Right ventricle myocardium superior (tissue), 1 donor: ENCODE measurements around the gene OR4E2. TPM values are rescaled to one million over a fixed set of nuclear protein-coding genes. Genes with fewer than 3 reads are reported as not detected.
A peak's percentile ranks its signal among the peaks of the same experiment; 100 is the strongest.
"Not testable (repeated sequence)": the region's sequence is repeated elsewhere in the genome, so short reads cannot be mapped to it uniquely, and the experiment has no call there.

Source experiments
- ATAC-seq: fragments of 200-7000 bp; cut with Tn5 transposase; one replicate; pipeline ENCODE4 v1.9.1; 2020; ENCODE audit warnings: mild to moderate bottlenecking; ENCODE audit not compliant: poor library complexity
- DNase-seq: peaks from one replicate; pipeline ENCODE4 v3.0.0-alpha.2; 2020
- intact Hi-C: fragments of 100-400 bp; cut with DNase I; formaldehyde crosslinking; loops from one replicate; pipeline ENCODE4 v1.11.2; 2022
- long read RNA-seq: library from polyadenylated mRNA; unstranded; transcript quantifications from one replicate; pipeline ENCODE4 v2.0.0, GENCODE V29; 2021
- total RNA-seq: library from RNA; stranded (reverse); fragmentation: NEBNext Ultra II Directional; extraction: Animal tissue kit (Norgen Biotek cat#: 25700); gene quantifications from one replicate; pipeline ENCODE4 v1.2.1, GENCODE V29; 2021
- donor health status: DM: no; HTN: yes; CAD: no; lungs with severe emphysema.

OR4E2 gene, protein sequence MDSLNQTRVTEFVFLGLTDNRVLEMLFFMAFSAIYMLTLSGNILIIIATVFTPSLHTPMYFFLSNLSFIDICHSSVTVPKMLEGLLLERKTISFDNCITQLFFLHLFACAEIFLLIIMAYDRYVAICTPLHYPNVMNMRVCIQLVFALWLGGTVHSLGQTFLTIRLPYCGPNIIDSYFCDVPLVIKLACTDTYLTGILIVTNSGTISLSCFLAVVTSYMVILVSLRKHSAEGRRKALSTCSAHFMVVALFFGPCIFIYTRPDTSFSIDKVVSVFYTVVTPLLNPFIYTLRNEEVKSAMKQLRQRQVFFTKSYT
- not detected for total RNA-seq
- long read RNA-seq: 0 reads

DNA sequence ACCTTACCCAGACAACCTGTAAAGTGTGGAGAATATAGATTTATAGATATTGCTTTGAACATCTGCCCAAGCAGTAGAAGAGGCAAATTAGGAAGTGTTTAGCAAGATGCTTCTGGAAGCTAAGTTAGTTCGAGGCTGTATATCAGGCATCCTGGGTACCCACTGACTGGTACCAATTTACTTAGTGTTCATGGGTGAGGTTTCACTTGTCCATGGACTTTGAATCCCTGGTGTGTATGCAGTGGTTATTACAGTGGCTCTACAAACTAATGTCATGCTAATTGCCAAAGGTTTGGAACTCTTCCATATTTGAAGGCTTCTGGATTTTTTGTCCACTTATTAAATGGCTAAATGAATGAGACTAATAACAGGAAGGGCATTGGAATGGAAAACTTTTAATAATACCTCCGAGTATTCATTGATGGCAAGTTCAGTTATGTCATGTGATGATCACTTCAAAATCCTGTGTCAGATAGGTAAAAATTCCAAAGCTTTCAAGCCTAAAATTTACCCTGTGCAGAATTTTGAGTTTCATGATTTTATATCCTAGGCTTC is at the start of gene OR4E2:
Gene OR4E2 (plus strand): TSS at position 505 of the 555 bp plus-strand sequence. CDS start 11,248 bp downstream, outside the sequence.
- no peak for ATAC-seq
- intact Hi-C loops: no loop called here
- DNase-seq: no peak

DNA sequence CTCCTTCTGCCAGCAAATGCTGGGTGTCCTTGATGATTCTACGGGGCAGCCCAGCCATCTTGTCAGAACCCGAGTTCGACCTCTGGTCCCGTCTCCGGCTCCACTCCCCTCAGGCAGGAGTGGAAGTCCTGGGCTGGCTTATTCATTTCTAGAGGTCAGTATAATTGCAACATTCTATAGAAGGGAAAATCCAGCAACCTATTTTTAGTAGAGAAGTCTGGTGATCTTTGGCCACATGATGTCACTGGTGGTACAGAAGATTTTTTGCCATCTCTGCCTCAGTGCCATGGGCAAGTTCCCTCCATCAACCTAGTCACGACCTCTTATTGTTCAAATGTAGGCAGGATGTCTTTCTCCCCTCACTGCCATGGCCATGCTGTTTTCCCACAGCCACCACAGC is 41.3 kb upstream of the OR4E2 start:
- intact Hi-C loops: no loop called here
- no peak for DNase-seq
- ATAC-seq: no peak

DNA sequence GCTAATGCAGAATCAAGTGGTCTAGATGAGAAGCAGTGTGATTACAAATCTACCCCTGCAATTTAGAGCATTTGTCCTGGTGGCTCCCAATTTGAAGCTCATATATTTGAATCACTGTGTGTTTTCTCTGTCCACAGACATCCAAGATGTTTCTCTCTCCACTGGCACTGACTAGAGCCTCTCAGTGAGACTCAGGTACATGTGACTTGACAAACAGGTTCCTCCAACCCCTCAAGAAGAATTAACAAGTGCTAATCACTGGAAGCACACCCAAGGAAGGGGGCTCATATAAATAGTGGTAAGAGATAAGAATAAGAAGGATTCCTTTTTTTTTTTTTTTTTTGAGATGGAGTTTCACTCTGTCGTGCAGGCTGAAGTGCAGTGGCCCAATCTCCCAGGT is 39.4 kb upstream of the OR4E2 start:
- DNase-seq (no peak), ATAC-seq (no peak)
- intact Hi-C loops: no loop called here

DNA sequence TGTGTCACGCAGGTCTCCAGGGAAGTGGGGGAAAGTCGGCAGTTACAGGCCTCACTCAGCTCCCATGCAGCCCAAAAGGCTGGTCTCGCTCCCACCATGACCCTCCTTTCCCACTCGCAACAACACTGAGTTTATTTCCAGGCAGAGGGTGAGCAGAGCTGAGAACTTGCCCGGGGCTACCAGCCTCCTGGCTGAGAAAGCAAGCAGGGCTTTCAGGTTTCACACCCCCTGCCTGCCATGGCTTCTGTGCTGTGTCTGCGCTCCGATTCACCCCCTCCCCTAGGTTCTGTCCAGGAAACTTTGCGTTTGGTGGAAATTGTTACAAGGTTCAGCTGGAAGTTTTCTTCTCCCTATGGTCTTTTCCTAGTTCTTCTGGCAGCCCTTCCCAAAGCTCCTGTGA is 36.0 kb upstream of the OR4E2 start:
- intact Hi-C loops: no loop called here
- ATAC-seq: no peak
- no peak for DNase-seq

DNA sequence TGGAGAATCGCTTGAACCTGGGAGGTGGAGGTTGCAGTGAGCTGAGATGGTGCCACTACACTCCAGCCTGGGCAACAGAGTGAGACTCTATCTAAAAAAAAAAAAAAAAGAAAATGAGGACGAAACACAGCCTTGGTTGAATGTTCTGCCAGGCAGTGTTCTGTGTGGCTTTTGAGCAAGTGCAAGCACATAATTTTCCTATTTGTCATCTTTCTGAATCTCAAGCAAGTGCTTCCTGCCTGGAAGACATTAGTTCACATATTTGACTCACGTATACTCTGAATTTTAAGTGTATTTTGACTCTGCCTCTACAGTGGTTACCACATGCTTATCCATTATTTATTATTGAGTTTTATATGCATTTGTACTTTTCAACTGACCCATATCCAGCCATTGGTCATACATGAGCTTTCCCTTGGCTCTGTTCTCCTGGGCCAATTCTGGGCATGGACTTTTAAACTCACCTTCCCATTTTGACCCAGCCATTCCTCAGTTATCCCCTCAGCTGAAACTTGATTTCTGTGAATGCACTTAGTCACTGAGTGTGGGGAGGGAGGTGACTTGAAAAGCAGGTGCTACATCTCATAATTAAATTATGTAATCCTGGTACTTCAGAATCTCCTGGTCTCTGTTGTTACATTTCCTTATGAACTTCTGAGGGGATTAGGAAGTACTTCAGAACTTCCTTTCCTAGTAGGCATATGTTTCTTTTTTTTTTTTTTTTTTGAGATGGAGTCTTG is 27.0 kb upstream of the OR4E2 start:
- no peak for DNase-seq
- no peak for ATAC-seq
- intact Hi-C loops: no loop called here

DNA sequence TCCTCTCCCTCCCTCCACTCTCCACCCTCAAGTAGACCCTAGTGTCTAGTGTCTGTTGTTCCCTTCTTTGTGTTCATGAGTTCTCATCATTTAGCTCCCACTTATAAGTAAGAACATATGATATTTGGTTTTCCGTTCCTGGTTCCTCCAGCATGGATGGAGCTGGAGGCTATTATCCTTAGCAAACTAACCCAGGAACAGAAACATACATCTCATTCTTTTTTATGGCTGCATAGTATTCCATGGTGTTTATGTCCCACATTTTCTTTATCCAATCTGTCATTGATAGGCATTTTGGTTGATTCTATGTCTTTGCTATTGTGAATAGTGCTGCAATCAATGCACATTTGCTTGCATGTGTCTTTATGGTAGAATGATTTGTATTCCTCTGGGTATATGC is 23.1 kb upstream of the OR4E2 start:
- intact Hi-C loops, ATAC-seq, DNase-seq: not testable (repeated sequence)

DNA sequence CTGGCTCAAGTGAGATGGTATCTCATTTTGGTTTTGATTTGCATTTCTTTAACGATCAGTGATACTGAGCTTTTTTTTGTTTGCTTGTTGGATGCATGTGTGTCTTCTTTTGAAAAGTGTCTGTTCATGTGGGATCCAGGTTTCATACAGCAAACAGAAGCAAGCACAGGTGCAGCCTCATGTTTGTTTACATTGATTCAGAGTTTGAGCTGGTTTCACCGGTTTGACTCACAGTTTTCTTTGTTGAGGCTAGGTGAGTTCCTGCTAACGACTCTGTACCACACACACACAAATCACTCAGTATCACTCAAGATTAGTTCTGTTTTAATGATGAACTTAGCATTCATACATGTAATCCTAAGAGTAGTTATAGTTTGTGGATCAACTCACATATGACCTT is 22.6 kb upstream of the OR4E2 start:
- no peak for ATAC-seq
- intact Hi-C loops: no loop called here

DNA sequence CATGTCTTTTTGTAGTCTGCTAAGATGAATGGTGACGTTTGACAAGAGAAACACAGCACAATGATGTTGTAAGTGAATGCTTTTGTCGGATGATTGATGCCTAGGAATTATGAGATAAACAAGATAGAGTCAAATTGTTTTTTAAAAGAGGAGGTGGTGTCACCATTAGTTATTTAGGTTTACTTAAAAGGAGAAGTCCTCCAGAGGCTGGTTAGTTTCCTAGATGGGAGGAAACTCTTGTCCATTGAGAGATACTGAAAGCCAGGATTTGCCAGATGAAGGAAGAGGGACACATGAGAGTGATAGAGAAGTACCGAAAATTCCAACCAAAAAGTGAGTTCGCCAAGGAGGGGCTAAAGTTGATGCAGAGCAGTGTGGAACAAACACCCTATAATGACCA is 18.8 kb upstream of the OR4E2 start, which contains the start of gene OR10G2:
Gene OR10G2 (minus strand): TSS at position 101 of the 400 bp plus-strand sequence. CDS start 98 bp downstream, at position 3.
- ATAC-seq (no peak), DNase-seq (no peak)
- intact Hi-C loops: no loop called here

More for the DNA sequence above, 22.6 kb upstream of the OR4E2 start:
- no peak for DNase-seq

DNA sequence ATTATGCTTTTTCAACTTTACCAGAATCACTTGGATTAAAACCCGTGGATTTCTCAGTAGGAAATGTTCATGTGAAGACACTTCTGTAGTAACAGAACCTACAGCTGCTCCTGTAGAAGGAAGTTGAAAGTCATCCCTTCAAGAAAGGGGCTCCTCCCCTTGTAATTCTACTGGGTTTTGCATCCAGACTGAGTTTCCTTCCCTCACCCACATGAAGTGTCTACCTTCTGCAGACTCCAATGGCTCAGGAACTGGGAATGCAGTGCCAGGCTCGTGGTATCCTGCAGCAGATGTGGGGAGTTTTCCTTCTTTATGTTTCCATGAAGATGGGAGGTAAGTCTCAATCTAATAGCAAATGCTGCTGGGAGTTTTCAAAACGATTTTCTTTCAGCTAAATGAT is 11.0 kb upstream of the OR4E2 start:
- no peak for ATAC-seq
- intact Hi-C loops: no loop called here
- no peak for DNase-seq

DNA sequence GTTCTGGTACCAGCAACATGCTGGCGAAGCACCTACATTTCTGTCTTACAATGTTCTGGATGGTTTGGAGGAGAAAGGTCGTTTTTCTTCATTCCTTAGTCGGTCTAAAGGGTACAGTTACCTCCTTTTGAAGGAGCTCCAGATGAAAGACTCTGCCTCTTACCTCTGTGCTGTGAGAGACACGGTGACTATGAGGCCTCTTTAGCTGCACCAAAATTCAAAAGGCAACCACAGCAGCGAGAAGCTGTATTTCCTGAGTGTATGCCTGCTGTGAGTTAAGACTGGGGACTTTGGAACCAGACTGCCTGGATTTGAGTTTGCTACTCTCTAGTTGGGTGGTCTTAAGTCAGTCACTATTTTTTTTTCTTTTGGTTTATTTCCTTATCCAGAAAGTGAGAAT is 10.2 kb upstream of the OR4E2 start:
- ATAC-seq (no peak), DNase-seq (no peak)
- intact Hi-C loops: no loop called here

DNA sequence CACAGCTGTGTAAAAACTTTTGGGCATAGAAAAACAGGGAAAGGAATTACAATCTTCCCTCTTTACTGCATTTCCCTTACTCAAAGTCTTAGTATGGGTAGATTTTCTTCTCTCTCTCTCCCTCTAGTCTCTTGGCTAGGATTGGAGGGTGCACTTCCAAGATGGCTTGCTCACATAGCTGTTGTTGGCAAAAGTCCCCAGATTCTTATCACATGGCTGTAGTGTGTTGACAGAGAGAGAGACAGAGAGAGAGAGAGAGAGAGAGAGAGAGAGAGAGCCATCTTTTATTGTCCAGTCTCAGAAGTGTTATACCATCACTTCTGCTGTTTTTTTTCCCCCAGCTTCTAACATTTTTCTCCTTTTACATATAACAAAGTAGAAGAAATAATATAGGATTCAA is 6.3 kb upstream of the OR4E2 start:
- intact Hi-C loops: no loop called here
- no peak for DNase-seq

DNA sequence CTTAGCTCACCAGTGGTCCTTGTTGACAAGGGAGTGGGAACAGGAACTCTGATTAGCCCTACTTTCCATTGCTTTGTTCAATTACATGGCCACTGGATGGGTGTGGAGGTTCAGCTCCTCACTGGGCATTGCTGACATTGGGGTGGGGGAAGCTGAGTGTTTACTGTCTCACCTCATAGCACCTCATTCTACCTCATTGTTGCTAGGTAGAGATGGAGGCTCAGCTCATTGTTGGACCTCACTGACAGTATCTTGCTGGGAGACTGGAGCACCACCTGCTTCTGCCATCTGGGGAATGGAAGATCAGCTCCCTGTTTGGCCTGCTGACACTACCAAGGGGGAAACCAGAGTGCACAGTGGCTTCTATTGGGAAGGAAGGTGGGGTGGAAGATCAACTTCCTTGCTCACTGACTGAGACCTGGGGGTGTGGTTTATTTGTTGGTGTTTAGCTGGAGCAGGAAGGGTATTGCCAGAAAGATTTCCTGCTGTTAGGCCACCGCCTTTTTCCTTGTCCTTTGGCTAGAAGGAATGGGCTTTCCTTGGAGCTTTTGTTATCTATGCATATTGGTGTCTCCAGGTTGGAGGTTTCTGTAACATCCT is 1.3 kb upstream of the OR4E2 start:
- DNase-seq (no peak), ATAC-seq (peak; percentile 45)
- intact Hi-C loops: no loop called here

More for the DNA sequence above, 6.3 kb upstream of the OR4E2 start:
- ATAC-seq: no peak

DNA sequence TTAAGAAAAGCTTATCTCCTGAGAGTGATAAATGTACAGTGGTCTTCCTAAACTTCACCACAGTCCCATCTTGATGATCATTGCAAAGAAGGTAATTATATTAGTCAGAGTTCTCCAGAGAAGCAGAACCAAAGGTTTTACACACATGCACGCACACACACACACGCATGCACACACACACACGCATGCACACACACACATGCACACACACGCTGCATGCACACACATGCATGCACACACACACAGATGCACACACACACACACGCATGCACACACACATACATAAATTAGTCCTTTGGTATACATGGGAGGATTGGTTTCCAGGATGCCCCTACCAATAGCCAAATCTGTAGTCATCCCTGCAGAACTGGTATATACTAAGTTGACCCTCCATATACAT is 580 bp downstream of the OR4E2 start:
- ATAC-seq (no peak), DNase-seq (no peak)
- intact Hi-C loops: no loop called here

DNA sequence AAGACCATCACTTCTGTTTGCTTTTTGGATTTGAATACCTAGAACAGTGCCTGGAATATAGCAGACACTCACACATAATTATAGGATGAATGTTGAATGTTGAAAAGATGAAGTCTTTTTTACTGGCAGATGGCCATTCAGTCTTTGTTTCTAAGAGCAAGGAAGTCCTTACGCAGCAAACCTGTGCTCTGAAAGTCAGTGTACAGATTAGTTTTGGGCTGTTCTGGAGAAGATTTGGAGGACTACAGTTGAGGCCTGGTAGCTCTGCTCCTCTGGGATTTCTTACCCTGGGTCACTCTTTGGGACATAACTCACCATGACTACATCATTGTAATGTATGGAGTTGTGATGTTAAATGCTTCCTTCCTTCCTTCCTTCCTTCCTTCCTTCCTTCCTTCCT is 3.3 kb downstream of the OR4E2 start:
- DNase-seq (no peak), ATAC-seq (no peak)
- intact Hi-C loops: no loop called here

DNA sequence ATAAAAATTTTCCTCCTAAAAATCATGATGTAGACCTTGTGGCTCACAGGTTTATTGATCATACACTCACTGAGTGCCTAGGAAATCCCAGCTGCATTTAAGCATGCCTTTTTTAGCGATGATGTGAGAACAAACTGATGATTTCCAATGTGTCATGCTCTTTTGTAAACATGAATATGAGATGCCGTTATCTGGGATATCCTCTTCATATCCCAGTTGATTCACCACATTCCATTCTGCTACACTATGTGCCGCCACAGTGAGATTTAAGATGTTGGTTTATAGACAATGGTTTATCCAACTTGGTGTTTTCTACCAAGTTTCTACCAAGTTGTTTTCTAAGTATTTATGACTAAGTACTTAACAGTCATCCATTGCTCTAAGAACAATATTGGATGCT is 14.7 kb downstream of the OR4E2 start:
- intact Hi-C loops: no loop called here
- ATAC-seq: no peak
- DNase-seq: no peak

DNA sequence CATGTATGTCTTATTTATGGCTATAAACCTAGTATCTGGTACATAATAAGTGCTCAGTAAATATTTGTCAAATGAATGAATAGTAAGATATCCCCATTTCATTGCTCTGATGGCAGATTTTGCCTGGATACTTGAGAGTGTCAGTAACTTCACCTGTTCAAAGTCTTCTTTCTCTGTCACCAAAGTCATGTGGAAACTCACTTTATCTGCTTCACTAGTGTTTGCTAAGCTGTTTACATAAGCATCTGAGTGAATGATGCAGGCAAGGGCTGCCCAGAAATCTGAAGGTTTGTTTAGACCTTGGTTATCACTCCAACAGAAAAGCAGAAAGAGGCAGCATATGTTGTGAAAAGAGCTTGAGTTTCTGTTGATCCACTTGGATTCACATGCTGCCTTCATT is 15.6 kb downstream of the OR4E2 start:
- intact Hi-C loops: no loop called here
- no peak for ATAC-seq
- DNase-seq: no peak

DNA sequence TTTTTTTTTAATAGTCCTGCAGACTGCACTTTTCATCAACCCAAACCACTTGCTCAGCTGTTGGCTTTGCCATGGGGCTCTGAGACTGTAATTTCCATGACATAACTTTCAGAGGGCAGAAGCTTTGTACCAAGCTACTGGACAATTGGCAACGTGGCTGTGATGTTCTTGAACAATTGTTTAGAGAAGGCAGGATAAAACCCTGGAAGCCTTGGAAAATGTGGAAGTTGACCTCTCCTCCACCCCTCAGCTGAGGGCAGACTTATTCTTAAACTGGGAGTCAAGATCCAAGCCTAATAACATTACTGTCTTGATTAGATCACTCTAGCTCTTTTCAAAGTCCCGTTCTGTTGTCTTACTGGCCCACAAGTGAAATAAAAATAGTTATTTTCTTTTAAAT is 17.7 kb downstream of the OR4E2 start:
- ATAC-seq: no peak

DNA sequence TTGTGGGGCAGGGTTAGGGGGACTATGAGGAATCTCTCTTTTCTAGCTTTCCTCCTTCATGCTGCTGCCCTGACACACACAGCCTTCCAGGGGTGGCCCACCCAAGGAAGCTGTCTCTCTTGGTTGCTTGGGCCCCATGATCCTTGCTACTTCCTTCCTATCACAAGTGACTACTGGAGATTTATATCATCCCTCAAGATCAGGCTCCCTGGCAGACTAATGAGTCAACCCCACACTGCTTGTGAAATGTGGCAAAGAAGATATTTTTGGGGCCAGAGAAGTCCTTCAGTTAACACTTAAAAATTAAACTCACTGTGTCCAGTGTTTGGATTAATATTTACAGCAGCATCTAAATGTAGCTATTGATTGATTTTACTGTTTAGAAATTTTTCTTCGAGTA is 18.5 kb downstream of the OR4E2 start:
- DNase-seq (no peak), ATAC-seq (no peak)
- intact Hi-C loops: no loop called here

More for the DNA sequence above, 17.7 kb downstream of the OR4E2 start:
- no peak for DNase-seq
- intact Hi-C loops: no loop called here

DNA sequence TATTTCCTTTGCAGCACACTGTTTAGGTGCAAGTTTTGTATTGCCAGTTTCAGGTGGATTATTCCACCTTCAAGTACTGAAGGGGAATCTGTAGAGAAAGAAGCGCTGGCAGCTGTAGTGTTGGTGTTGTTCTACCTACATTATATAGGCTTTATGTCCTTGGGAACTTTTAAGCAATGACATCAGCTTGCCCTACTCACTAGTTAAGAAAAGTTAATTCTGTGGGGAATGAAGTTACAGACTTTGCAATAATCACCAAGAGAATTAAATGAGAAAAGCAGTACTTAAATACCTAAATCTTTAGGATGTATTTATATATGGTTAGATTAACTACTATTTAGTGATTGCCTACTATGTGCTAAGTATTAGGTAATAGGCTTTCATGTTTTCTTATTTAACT is 20.1 kb downstream of the OR4E2 start, which contains the start of gene OR4E1:
Gene OR4E1 (minus strand): TSS at position 101 of the 400 bp plus-strand sequence. CDS start 2,883 bp downstream, outside the sequence.
- intact Hi-C loops: no loop called here
- DNase-seq (no peak), ATAC-seq (no peak)
